Subcutaneous abdominal adipose tissue (tissue), 5 donors: ENCODE measurements around the gene PRPF38B.
"Not testable (repeated sequence)": the region's sequence is repeated elsewhere in the genome, so short reads cannot be mapped to it uniquely, and the experiment has no call there.

ENCODE experiments used
- H3K27ac ChIP-seq: one replicate; pipeline ENCODE4 v1.7.0; 2013; ENCODE audit warnings: low read depth, mild to moderate bottlenecking, inconsistent platforms, low read length, moderate library complexity
- H3K27me3 ChIP-seq, 5 donors: one replicate each; pipeline ENCODE4 v1.7.0; 2013; ENCODE audit warnings: low read length in 5 of 5, inconsistent platforms in 1 of 5; ENCODE audit not compliant: control insufficient read depth in 5 of 5, insufficient read depth in 4 of 5
- H3K36me3 ChIP-seq, 5 donors: one replicate each; pipeline ENCODE4 v1.7.0; 2013; ENCODE audit warnings: low read length in 5 of 5; ENCODE audit not compliant: control insufficient read depth in 5 of 5, insufficient read depth in 5 of 5
- H3K4me1 ChIP-seq, 5 donors: one replicate each; pipeline ENCODE4 v1.7.0; 2013; ENCODE audit warnings: low read length in 5 of 5, mild to moderate bottlenecking in 3 of 5, moderate library complexity in 1 of 5; ENCODE audit not compliant: control insufficient read depth in 5 of 5, insufficient read depth in 5 of 5
- H3K4me3 ChIP-seq, 5 donors: one replicate each; pipeline ENCODE4 v1.7.0; 2013; ENCODE audit warnings: low read length in 5 of 5, low read depth in 1 of 5
- H3K9ac ChIP-seq, 5 donors: one replicate each; pipeline ENCODE4 v1.7.0; 2013; ENCODE audit warnings: low read length in 5 of 5, mild to moderate bottlenecking in 4 of 5, moderate library complexity in 3 of 5
- H3K9me3 ChIP-seq, 5 donors: one replicate each; pipeline ENCODE4 v1.7.0; 2013; ENCODE audit warnings: low read length in 5 of 5; ENCODE audit not compliant: control insufficient read depth in 5 of 5
- donor health status: healthy.
- donor health status: healthy.
- donor health status: healthy.
- donor health status: healthy.
- donor health status: healthy.

PRPF38B gene

GRCh38 chr1:108699375-108700332 lies 7.5 kb downstream of the PRPF38B start:
- Histone ChIP-seq H3K27ac (peak overlapping the region; percentile 25), H3K4me1 (peaks cover 0 to 16% (median 8%) of the 10 kb centered on the region in 5 donors), H3K4me3 (no peak overlapping the region), H3K9me3 (no peaks in the 10 kb centered on the region), H3K9ac (no peak overlapping the region), H3K27me3 (no peaks in the 10 kb centered on the region), H3K36me3 (peaks cover 47 to 60% (median 52%) of the 10 kb centered on the region in 5 donors)

DNA sequence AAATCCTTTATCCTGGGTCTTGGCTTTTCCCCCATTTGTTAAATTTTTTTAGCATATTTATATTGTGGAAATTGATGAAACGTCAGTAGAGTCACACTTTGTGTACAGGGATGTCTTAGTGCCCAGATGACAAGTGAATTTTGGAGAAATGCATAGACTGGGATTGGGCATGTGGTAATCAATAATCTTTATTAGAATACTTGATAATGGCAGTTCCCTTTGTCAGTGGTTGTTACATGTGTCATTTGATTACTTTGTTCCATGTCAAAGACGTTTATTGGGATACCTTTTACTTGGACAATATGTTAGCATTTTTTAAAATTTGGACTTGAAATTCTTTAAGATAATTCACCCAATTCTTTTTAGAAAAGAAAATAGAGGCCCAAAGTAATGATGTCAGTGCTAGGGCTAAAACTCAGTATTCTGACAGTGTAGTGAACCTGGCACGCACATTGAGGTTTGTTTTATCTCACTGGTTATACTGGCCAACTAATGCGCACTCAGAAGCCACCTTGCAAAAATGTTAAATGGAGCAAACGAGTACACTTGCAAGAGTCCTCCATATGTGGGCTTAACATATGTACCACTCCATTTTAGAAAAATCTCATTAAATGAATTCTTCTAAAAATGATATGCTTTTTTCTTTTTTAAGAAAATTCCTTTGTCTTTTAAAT lies 9.2 kb downstream of the PRPF38B start:
- no peaks in the 10 kb centered on the region for H3K27me3 ChIP-seq
- no peak overlapping the region for H3K9ac ChIP-seq
- H3K4me1 ChIP-seq: peaks cover 0 to 4% (median 0%) of the 10 kb centered on the region in 5 donors
- H3K4me3 ChIP-seq: no peak overlapping the region
- no peaks in the 10 kb centered on the region for H3K9me3 ChIP-seq
- H3K27ac ChIP-seq: no peak overlapping the region
- peaks cover 44 to 56% (median 47%) of the 10 kb centered on the region in 5 donors for H3K36me3 ChIP-seq

DNA sequence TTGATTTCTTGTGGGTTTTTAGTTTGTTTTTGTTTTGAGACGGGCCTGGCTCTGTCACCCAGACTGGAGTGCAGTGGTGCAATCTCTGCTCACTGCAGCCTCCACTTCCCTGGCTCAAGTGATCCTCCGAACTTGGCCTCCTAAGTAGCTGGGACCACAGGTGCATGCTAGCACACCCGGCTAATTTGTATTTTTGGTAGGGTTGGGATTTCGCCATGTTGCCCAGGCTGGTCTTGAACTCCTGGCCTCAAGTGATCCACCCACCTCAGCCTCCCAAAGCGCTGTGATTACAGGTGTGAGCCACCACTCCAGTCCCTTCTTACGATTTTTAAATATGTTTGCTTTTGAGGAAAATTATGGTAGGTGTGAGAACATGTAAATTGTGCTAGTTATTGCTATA lies 10.0 kb downstream of the PRPF38B start:
- H3K4me3 ChIP-seq, H3K9ac ChIP-seq, H3K27ac ChIP-seq, H3K4me1 ChIP-seq, H3K27me3 ChIP-seq, H3K9me3 ChIP-seq: not testable (repeated sequence)
- H3K36me3 ChIP-seq: peaks cover 39 to 48% (median 40%) of the 10 kb centered on the region in 5 donors

DNA sequence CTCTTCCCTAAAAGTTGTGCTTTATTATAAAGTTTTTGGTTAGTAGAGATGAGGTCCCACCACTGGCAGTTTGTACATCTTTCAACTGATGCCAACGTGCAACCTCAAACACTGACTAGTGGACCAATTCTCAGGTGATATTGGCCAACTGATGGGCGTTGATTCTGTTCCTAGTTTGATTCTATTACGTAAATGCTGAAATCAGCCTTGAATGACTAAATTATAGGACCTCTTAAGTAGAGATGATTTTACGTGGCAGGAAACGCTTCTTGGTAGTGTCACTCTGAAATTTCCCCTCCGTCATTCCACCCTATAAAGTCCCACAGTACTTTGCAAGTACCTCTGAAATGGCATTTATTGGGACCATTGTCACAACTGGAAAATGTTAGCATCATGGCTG lies 11.8 kb downstream of the PRPF38B start:
- Histone ChIP-seq H3K27ac (no peak overlapping the region), H3K4me1 (peaks cover 0 to 8% (median 3%) of the 10 kb centered on the region in 5 donors), H3K9ac (no peak overlapping the region)

DNA sequence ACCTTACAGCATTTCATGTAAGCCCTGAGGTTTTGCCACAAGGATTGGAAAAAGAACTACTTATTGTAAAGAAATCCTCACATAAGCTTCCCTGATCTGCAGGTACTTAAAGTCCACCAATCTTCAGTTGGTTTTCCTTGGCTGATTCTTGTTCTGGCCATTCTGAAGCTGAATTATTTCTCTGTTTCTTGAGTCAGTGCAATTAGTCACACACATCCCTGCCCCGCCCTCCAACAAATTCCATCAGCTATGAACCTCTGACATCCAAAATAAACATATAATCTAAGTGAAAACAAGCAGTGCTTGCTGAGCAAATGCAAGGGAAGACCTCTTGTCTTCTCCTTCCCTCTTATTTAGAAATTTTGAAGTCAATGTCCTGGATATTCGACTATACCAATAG lies 12.4 kb downstream of the PRPF38B start:
- peaks cover 16 to 24% (median 18%) of the 10 kb centered on the region in 5 donors for H3K36me3 ChIP-seq
- H3K4me3 ChIP-seq: no peak overlapping the region
- H3K4me1 ChIP-seq: peaks cover 0 to 10% (median 3%) of the 10 kb centered on the region in 5 donors
- H3K9me3 ChIP-seq: no peaks in the 10 kb centered on the region
- no peak overlapping the region for H3K9ac ChIP-seq
- peaks cover 0 to 3% (median 0%) of the 10 kb centered on the region in 5 donors for H3K27me3 ChIP-seq
- H3K27ac ChIP-seq: no peak overlapping the region

More for the DNA sequence above, 11.8 kb downstream of the PRPF38B start:
- H3K27me3 ChIP-seq: no peaks in the 10 kb centered on the region
- H3K4me3 ChIP-seq: no peak overlapping the region
- peaks cover 21 to 30% (median 23%) of the 10 kb centered on the region in 5 donors for H3K36me3 ChIP-seq
- H3K9me3 ChIP-seq: no peaks in the 10 kb centered on the region

DNA sequence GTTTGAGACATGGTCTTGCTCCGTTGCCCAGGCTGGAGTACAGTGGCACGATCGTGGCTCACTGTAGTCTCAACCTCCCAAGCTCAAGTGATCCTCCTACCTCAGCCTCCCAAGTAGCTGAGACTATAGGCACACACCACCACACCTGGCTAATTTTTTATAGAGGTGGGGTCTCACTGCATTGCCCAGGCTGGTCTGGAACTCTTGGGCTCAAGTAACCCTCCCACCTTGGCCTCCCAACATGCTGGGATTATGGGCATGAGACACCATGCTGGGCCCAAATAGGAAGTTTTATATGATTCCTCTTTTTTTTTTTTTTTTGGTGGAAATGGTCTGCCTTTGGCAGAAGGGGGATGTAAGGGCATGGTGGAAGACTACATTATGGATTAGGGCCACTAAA lies 14.5 kb downstream of the PRPF38B start:
- Histone ChIP-seq H3K36me3 (peaks cover 0 to 6% (median 2%) of the 10 kb centered on the region in 5 donors), H3K27me3 (peaks cover 0 to 3% (median 0%) of the 10 kb centered on the region in 5 donors), H3K4me3 (no peak overlapping the region), H3K27ac (no peak overlapping the region), H3K9ac (no peak overlapping the region), H3K4me1 (peaks cover 0 to 7% (median 3%) of the 10 kb centered on the region in 5 donors), H3K9me3 (no peaks in the 10 kb centered on the region)

DNA sequence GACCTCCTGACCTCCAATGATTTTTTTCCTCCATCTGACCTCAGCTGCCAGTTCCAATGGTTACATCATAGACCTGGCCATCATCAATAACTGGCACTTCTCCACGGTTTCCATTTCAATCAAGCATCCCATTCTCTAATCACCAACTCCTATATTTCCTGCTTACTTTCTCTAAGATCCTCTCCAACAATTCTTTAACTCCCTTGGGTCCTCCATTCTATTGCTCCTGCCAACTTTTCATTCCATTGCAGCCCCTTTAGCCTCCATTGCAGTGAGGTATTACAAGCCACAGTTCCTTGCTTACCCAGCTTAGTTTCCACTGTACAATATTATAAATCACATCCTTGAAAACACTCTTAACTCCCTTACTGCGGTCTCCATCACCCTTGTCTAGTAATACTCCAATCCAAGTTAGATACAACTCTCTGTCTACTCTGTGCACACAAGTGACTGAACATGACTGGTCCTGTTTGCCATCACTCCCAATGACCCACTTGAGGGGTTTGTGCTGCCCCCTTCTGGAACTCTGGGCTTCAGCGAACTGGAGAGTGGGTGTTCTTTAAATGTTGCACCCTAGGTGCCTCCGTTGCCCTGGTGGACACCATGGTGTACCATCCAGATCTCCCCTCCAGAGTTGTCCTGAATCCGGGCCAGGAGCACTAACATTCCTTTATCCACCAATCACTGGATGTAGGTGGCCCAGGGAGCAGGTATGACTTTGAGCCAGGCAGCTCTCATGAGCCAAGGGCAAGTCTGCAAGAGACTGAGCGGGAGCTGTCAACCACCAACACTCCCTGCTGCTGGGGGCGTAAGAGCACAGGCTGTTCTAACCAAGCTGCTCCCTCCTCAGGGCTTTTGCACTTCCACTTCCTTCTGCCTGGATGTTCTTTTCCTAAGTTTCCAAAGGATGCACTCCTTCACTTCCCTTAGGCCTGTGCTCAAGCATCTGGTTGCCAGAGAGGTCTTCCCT lies 16.9 kb downstream of the PRPF38B start:
- H3K27ac ChIP-seq: no peak overlapping the region
- H3K4me1 ChIP-seq: peaks cover 0 to 7% (median 3%) of the 10 kb centered on the region in 5 donors
- H3K9me3 ChIP-seq: no peaks in the 10 kb centered on the region

GRCh38 chr1:108712606-108713150 lies 20.6 kb downstream of the PRPF38B start, which contains the start of gene FNDC7:
Gene FNDC7 (plus strand): TSS chr1:108712908. CDS start chr1:108712934, 26 bp downstream.
- Histone ChIP-seq H3K4me3 (no peak within 1 kb of the TSS), H3K36me3 (no peaks in the 10 kb centered on the region), H3K9ac (no peak within 1 kb of the TSS), H3K9me3 (no peaks in the 10 kb centered on the region), H3K4me1 (peaks cover 0 to 7% (median 3%) of the 10 kb centered on the region in 5 donors), H3K27me3 (peaks cover 0 to 3% (median 2%) of the 10 kb centered on the region in 5 donors), H3K27ac (no peak within 1 kb of the TSS)

More for the DNA sequence above, 16.9 kb downstream of the PRPF38B start:
- Histone ChIP-seq H3K9ac (no peak overlapping the region), H3K27me3 (peaks cover 0 to 3% (median 2%) of the 10 kb centered on the region in 5 donors), H3K36me3 (no peaks in the 10 kb centered on the region), H3K4me3 (no peak overlapping the region)

GRCh38 chr1:108715932-108716331 lies 23.8 kb downstream of the PRPF38B start:
- H3K4me1 ChIP-seq: no peaks in the 10 kb centered on the region
- no peaks in the 10 kb centered on the region for H3K9me3 ChIP-seq
- no peaks in the 10 kb centered on the region for H3K36me3 ChIP-seq
- H3K27ac ChIP-seq: no peak overlapping the region
- H3K4me3 ChIP-seq: no peak overlapping the region
- no peak overlapping the region for H3K9ac ChIP-seq
- H3K27me3 ChIP-seq: peaks cover 0 to 2% (median 0%) of the 10 kb centered on the region in 5 donors
